Measurements from ENCODE around the gene CPTP.

Gene CPTP

DNA sequence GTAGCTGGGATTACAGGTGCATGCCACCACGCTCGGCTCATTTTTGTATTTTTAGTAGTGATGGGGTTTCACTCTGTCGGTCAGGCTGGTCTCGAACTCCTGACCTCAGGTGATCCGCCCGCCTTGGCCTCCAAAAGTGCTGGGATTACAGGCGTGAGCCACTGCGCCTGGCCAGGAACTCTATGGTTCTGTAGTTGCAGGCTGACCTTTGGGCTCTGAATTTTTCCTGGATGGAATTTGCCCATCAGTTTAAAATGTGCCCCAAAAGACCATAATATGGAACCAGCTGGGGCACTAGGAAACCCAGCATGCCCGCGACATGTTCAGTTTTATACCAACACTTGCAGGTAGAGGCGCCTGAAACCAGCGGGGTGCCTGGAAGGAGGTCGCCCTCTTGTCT, 46.0 kb upstream of the CPTP start:
- no peaks in the 10 kb centered on the region for H3K9me2 ChIP-seq (replicated peaks; ENCODE audit: insufficient read depth, low read length)
- no peak overlapping the region for H3K4me3 ChIP-seq (ENCODE audit: insufficient read depth, low read length, poor library complexity, severe bottlenecking)
- H3K9ac ChIP-seq (ENCODE audit: low read length): no peak overlapping the region
- no peaks in the 10 kb centered on the region for H3K36me3 ChIP-seq (ENCODE audit: low read length)
- H3K27ac ChIP-seq (ENCODE audit: low read depth, low read length): no peak overlapping the region
- no peak overlapping the region for H2AFZ ChIP-seq (ENCODE audit: low read depth, low read length, severe bottlenecking)
- H3K9me3 ChIP-seq (ENCODE audit: insufficient read depth, low read length): no peaks in the 10 kb centered on the region
- no peaks in the 10 kb centered on the region for H3K27me3 ChIP-seq (ENCODE audit: low read length)
- no peaks in the 10 kb centered on the region for H3F3A ChIP-seq (ENCODE audit: insufficient read depth)
- H3K79me2 ChIP-seq (ENCODE audit: insufficient read depth, low read length): no peaks in the 10 kb centered on the region
- no peaks in the 10 kb centered on the region for H4K20me1 ChIP-seq (ENCODE audit: low read depth, low read length)
- TF ChIP-seq, protein P1, sequence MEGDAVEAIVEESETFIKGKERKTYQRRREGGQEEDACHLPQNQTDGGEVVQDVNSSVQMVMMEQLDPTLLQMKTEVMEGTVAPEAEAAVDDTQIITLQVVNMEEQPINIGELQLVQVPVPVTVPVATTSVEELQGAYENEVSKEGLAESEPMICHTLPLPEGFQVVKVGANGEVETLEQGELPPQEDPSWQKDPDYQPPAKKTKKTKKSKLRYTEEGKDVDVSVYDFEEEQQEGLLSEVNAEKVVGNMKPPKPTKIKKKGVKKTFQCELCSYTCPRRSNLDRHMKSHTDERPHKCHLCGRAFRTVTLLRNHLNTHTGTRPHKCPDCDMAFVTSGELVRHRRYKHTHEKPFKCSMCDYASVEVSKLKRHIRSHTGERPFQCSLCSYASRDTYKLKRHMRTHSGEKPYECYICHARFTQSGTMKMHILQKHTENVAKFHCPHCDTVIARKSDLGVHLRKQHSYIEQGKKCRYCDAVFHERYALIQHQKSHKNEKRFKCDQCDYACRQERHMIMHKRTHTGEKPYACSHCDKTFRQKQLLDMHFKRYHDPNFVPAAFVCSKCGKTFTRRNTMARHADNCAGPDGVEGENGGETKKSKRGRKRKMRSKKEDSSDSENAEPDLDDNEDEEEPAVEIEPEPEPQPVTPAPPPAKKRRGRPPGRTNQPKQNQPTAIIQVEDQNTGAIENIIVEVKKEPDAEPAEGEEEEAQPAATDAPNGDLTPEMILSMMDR (IDR thresholded peaks at IDR 0.05; ENCODE audit: insufficient read depth, low read length, poor library complexity, severe bottlenecking): no peak
- TF ChIP-seq EZH2phosphoT487 (conservative IDR thresholded peaks at IDR 0.05; ENCODE audit: low read length): no peak
- no peak overlapping the region for H3K4me2 ChIP-seq (ENCODE audit: low read depth, low read length, poor library complexity, severe bottlenecking)

GRCh38 chr1:1279028-1279427, 45.6 kb upstream of the CPTP start:
- no peak for TF ChIP-seq EZH2phosphoT487 (conservative IDR thresholded peaks at IDR 0.05; ENCODE audit: low read length)
- TF ChIP-seq, protein P1 (IDR thresholded peaks at IDR 0.05; ENCODE audit: insufficient read depth, low read length, poor library complexity, severe bottlenecking): no peak
- H3K9me3 ChIP-seq (ENCODE audit: insufficient read depth, low read length): no peaks in the 10 kb centered on the region

DNA sequence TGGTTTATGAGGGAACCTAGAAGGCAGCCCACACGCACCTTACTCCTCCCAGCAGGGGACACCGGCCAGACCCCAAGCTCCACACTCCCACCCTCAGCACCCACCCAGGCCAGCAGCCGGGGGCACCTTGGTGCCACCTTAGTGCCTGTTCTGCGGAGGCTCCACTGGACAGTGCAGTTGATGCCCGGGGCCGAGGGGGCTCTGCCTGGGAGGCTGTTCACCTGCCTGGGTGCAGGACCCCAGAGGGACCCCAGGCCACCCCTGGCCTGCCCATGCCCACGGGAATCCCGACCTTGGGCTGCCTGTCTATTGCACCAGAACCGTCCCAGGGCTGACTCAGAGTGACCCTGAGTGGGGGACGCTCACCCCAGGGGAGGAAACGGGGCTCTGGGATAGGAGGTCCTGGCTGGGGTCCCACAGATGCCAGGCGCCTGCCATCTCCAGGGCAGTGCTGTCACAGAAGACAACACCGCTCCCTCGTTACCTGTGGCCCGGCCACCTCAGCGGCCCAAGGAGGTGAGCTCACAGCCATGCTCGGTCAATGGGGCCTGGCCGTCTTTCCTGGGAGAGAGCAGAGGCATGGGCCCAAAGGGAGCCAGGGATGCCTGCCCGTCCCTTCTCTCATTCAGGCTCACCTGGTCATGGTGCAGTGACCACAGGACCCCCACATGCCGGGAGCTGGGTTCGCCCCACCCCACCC, 43.7 kb upstream of the CPTP start:
- Histone ChIP-seq H4K20me1 (ENCODE audit: low read depth, low read length) (no peaks in the 10 kb centered on the region), H3K9me3 (ENCODE audit: insufficient read depth, low read length) (no peaks in the 10 kb centered on the region), H3K4me2 (ENCODE audit: low read depth, low read length, poor library complexity, severe bottlenecking) (no peak overlapping the region), H3K36me3 (ENCODE audit: low read length) (no peaks in the 10 kb centered on the region), H3K27ac (ENCODE audit: low read depth, low read length) (no peak overlapping the region), H2AFZ (ENCODE audit: low read depth, low read length, severe bottlenecking) (no peak overlapping the region), H3K27me3 (ENCODE audit: low read length) (no peaks in the 10 kb centered on the region), H3K9me2 (replicated peaks; ENCODE audit: insufficient read depth, low read length) (no peaks in the 10 kb centered on the region), H3K9ac (ENCODE audit: low read length) (no peak overlapping the region), H3K4me3 (ENCODE audit: insufficient read depth, low read length, poor library complexity, severe bottlenecking) (no peak overlapping the region), H3K79me2 (ENCODE audit: insufficient read depth, low read length) (no peaks in the 10 kb centered on the region), H3F3A (ENCODE audit: insufficient read depth) (no peaks in the 10 kb centered on the region)
- no peak for TF ChIP-seq EZH2phosphoT487 (conservative IDR thresholded peaks at IDR 0.05; ENCODE audit: low read length)
- TF ChIP-seq, protein P1 (IDR thresholded peaks at IDR 0.05; ENCODE audit: insufficient read depth, low read length, poor library complexity, severe bottlenecking): no peak

More at GRCh38 chr1:1279028-1279427, 45.6 kb upstream of the CPTP start:
- Histone ChIP-seq H3F3A (ENCODE audit: insufficient read depth) (no peaks in the 10 kb centered on the region), H3K4me2 (ENCODE audit: low read depth, low read length, poor library complexity, severe bottlenecking) (no peak overlapping the region), H3K4me3 (ENCODE audit: insufficient read depth, low read length, poor library complexity, severe bottlenecking) (no peak overlapping the region), H3K27ac (ENCODE audit: low read depth, low read length) (no peak overlapping the region), H3K9ac (ENCODE audit: low read length) (no peak overlapping the region), H4K20me1 (ENCODE audit: low read depth, low read length) (no peaks in the 10 kb centered on the region), H3K79me2 (ENCODE audit: insufficient read depth, low read length) (no peaks in the 10 kb centered on the region), H2AFZ (ENCODE audit: low read depth, low read length, severe bottlenecking) (no peak overlapping the region), H3K27me3 (ENCODE audit: low read length) (no peaks in the 10 kb centered on the region), H3K36me3 (ENCODE audit: low read length) (no peaks in the 10 kb centered on the region), H3K9me2 (replicated peaks; ENCODE audit: insufficient read depth, low read length) (no peaks in the 10 kb centered on the region)
